GM18861 (cell line): ENCODE results near the gene ACTA2.
"Not testable (repeated sequence)": the region's sequence is repeated elsewhere in the genome, so short reads cannot be mapped to it uniquely, and the experiment has no call there.

Source experiments
- ATAC-seq: cut with Tn5 transposase; IDR thresholded peaks from one replicate; pipeline ENCODE4 v1.9.1; 2021; ENCODE audit not compliant: unreplicated experiment

ACTA2 gene

DNA sequence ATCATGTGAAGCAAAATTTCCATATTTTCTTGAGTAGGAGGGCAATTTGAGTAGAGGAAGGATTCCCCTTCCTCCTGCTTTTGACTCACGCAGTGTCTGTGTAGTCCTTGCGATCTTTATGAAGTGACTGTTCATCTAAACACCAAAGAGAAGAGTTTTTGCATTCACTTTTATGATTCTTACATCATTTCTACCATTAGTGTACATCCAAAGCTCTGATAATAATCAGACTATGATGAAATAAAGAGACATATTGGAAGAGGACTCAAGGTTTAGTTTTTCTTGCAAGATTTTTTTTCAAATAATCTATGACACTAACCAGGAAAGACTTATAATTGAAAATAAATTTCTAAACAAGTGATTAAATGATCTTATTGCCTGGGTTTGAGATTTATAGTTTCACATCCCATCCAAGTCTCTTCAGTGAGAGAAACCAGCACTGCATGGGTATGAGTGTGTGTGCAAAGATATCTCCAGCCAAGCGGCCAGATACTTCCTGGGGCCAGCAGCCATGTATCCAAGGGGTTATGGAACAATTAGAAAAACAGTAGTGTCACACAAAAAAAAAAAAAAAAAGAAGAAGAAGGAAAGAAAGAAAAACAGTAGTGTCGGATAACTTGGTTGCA lies 2.0 kb upstream of the ACTA2 start:
- no peak for ATAC-seq

DNA sequence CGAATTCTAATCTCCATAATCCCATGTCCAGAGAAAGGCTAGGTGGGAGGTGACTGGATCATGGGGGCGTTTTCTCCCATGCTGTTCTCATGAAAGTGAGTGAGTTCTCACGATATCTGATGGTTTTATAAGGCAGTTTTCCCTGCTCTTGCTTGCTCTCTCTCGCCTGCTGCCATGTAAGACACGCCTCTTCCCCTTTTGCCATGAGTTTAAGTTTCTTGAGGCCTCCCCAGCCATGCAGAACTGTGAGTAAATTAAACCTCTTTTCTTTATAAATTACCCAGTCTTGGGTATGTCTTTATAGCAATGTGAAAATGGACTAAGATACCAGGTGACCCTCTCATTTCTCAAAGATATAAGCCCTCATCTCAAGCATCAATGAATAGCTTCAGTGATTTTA lies 1.1 kb upstream of the ACTA2 start:
- ATAC-seq: no peak

DNA sequence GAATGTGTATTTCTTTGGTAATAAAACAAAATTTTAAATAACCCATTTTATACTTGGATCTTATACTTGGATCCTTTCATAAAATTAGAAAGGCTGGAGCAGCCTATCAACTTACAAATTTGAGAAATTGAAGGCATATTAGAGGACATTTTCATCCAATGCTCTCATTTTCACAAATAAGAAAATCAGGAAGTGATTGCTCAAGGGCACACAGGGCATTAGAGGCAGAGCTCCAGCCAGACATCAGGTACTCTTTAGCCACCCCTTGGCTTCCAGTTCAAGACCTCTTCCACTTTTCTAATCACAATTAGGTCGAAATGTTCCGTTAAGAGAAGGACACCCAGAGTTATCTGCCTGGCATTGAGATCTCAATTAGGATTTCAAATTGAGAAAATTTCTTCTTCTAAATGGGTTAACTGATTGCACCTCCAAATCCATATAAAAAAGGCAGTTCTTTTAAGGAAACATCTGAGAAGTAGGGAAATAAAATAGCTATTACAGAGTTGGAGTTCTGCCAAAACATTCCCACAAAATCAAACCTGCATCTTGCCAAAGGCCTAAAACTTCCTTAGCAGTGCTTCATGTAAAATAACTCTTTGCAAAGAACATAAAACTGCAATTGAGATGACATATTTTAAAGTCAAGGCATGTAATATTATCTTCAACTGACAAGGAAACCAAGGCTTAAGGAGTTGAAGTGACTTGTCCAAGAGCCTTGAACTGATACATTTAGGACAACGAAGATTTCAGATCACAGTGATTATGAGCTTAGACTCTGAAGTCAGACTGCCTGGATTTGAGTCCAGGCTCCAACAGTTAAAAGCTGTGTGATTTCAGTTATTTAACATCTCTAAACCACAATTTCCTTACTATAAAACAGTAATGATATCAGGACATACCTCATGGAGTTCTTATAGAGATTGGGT lies 2.4 kb downstream of the ACTA2 start:
- ATAC-seq: no peak

DNA sequence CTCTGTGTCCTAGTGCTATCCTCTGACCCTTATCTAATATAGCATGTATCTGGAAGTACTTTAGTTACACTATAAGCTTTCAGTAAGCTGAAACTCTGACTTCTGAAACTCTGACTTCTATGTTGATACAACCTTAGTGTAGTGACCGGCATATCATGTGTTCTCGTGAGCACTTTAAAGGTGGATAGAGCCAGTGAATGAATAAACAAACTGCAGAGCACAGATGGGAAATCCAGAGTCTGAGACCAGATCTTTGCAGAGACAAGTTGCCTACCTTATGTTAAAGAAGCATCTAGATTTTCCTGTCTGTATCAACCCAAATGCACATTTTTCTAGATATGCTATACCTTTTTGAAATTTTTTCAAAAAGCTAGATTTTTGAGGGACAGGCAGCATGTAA lies 3.5 kb downstream of the ACTA2 start:
- ATAC-seq: no peak

DNA sequence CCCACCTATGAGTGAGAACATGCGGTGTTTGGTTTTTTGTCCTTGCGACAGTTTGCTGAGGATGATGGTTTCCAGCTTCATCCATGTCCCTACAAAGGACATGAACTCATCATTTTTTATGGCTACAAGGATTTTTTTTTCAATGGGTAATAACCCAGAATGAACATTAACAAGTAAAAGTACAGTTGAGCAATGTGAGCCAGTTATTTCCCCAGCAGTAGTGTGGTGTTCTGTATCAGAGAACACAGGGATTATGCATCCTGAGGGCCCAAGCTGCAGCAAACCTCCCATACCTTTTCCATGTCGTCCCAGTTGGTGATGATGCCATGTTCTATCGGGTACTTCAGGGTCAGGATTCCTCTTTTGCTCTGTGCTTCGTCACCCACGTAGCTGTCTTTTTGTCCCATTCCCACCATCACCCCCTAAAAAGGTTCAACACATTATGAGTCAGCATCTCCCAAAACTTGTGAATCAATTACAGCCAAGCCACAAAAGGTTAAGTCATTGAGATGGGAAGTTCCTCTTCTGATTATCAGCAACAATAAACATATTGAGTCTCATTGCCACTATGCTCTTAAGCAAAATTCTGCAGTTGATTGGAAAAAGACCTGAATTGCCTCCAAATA lies 5.5 kb downstream of the ACTA2 start:
- ATAC-seq: no peak

DNA sequence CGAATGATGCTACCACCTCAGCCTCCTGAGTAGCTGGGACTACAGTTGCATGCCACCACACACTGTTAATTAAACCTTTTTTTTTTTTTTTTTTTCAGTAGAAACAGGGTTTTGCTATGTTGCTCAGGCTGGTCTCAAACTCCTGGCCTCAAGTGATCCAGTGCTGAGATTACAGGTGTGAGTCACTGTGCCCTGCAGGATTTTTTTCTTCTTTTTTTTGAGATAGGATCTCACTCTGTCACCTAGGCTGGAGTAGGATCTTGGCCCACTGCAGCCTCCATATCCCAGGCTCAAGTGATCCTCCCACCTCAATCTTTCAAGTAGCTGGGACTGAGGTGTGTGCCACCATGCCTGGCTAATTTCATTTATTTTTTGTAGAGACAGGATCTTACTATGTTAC lies 6.4 kb downstream of the ACTA2 start:
- ATAC-seq: no peak

DNA sequence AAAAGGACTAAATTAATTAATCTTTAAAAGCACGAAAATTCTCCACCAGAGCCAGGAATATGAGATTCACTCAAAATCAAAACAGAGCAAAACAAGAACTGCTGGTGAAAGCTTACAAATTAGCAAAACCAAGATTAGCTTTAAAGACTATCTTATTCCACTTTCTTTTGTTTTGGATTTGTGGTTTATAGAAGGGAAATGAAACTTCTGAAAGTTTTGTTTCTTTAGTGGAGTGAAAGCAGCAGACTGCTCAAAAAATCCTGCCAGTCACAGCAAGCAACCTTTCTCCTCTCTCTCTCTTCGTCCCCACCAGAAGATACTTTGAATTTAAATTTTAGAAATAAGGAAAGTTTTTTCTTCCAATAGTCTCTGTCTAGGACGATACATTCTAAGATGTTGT lies 7.8 kb downstream of the ACTA2 start:
- no peak for ATAC-seq

DNA sequence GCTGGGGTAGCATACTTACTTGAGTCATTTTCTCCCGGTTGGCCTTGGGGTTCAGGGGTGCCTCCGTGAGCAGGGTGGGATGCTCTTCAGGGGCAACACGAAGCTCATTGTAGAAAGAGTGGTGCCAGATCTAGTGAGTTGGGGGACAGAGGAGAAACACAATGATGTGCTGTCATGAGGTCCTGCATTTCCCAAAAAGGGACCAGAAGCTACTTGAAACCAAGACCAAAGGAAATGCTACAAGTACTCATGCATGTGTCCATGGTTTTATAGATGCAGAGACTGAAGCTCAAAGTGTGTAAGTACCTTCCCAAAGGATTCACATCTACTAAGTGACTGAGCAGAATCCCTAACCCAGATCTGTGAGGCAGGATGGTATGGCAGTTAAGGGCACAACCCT lies 8.8 kb downstream of the ACTA2 start:
- ATAC-seq: no peak

DNA sequence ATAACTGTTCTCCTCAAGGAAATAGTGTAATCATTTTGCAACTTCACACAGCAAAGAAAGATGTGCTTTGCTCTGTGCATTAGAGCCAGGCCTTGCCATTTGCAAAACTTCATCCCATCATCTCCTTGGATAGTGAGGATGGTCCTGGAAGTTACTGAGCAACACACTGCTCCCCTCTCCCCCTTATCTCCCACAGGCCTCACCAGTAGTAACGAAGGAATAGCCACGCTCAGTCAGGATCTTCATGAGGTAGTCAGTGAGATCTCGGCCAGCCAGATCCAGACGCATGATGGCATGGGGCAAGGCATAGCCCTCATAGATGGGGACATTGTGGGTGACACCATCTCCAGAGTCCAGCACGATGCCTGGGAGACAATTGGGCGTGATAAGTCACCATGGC lies 11.5 kb downstream of the ACTA2 start:
- no peak for ATAC-seq

DNA sequence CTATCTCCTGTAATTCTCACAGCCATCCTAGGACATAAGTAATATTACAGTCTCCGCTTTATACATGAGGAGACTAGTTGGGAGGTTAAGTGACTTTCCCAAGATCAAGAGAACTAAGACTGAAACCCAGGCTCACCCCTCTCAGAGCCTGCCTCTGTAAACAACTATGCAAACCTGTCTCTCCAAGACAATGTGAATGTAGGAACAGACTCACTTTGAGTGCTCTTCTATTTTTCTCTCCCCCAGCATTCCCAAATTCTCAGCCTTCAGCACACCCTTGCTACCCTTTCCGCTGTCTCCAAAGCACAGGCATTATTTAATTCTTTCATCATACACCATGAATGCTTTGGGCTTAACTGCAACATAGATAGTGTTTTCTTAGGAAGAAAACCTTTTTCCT lies 13.6 kb downstream of the ACTA2 start:
- ATAC-seq: no peak

DNA sequence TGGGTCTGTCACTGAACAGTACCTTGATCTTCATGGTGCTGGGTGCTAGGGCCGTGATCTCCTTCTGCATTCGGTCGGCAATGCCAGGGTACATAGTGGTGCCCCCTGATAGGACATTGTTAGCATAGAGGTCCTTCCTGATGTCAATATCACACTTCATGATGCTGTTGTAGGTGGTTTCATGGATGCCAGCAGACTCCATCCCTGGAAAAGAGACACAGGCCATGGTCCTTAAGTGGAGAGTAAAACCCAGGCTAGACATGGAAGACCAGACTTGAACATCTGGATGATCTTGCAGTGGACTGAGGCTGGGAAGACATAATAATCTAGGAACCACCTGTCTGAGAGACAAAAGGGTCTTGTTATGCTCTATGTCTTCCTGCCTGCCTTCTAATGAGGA lies 14.5 kb downstream of the ACTA2 start:
- no peak for ATAC-seq

DNA sequence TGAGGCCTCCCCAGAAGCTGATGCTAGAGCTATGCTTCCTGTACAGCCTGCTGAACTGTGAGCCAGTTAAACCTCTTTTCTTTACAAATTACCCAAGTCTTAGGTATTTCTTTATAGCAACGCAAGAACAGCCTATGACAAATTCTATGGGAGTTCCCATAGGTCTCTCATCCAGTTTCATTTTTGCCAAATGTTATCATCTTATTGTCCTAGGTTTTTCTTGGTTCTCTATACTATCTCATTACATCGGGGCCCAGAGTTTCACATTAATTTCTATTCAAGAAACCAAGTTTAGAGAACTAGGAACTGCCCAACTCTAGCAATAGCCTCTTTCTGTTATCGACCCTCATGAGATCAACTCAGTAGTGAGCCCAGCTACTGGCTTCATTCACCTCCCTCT lies 15.9 kb downstream of the ACTA2 start:
- no peak for ATAC-seq

DNA sequence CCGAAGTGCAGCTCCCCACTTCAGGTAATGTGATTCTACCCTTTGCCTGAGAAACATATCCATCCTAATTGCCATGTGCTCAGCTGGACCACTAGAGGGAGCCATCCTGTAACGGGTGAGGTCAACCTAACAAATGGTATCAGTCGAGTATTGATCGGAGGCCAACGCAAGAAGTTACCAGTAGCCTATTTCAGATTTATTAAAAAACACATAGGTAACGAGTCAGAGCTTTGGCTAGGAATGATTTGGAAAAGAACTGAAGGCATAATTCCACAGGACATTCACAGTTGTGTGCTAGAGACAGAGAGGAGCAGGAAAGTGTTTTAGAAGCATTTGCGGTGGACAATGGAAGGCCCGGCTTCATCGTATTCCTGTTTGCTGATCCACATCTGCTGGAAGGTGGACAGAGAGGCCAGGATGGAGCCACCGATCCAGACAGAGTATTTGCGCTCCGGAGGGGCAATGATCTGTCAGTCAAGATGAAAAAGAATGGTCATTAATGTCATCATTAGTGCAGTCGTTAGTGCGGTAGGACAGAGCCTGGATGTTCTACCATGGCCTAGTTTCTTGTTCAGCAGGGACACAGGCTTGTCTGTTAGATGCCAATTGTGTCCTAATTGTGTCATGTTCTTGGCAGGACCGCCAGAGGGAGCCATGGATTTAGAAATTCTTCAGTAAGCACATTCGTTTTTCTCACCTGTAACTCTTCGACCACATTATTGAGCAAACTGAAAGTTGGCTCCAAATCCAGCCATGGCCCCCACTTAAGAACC lies 17.5 kb downstream of the ACTA2 start:
- no peak for ATAC-seq

DNA sequence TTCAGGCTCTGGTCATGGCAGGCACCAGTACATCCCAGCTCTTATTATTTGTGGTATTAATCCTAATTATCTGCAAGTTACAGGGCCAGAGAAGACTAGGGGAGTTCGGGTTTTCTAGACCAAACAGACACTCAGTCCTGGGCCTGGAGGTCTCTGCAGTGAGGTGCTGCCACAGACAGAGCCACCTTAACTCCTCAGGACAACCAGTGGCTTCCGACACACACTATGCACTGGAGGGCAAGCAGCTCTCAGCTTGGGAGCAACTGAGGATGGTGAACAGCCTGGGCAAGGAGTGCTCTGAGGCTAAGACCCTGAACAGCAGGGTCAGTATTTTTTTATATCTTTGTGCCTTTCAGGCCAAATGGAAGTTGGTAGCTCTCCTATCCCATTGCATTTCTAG lies 19.0 kb downstream of the ACTA2 start:
- ATAC-seq: no peak

DNA sequence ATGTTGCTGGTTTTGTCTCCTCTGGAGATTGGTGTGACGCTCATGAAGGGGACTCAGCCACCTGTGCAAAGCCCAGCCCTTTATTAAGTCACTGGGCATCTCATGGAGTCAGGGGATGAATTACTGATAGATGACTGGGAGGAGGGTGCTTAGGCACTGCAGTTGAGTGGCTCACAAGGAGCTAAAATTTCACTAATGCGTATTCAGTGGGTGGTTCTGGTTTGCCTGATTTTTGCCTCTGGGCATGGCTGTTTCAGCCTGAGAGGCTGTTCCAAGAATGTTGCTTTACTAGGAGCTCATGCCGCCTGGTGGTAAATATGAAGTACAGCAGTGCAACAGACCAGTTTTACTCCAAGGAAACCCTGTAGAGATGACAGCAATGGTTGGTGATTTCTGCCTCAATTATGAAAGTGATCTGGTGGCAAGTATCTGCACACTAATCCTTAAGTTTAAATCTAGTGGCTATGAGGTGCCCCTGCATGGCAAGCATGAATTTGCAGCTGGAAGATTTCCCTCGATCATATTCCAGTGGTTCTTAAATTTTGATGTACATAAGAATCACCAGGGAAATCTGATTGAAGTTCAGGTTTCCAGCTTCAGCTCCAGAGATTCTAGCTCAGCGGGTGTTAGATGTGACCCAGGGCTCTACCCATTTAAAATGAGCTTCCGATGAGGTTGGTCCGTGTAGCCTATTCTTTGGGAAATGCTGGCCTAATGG lies 19.9 kb downstream of the ACTA2 start:
- ATAC-seq: no peak

DNA sequence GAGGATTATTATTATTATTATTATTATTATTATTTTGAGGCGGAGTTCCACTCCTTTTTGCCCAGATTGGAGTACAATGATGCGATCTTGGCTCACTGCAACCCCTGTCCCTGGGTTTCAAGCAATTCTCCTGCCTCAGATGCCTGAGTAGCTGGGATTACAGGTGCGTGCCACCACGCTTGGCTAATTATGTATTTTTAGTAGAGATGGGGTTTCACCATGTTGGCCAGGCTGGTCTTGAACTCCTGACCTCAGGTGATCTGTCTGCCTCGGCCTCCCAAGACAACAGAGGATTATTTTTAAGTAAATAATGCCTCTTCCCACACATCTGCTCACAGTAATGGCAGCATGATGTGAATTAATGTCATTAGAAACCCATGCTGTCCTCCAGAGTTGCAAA lies 20.5 kb downstream of the ACTA2 start:
- not testable (repeated sequence) for ATAC-seq

DNA sequence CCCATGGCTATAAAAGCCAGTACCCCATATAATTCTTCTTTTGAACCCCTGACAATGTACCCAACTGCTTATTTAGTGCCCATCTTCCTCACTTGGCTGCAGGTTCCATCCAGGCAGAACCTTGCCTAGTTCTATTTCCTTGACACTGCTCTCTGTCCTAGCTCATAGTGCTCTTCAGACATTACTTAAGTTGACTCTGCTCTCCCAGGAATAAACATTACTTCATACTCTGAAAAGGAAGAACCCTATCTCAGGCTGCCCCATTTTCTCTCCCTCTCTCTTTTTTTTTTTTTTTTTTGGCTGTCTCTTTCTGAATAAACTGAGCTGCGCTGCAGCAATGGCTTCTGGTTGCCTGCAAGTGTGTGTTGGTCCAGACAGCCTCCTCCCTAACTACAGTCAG lies 21.0 kb downstream of the ACTA2 start:
- no peak for ATAC-seq

DNA sequence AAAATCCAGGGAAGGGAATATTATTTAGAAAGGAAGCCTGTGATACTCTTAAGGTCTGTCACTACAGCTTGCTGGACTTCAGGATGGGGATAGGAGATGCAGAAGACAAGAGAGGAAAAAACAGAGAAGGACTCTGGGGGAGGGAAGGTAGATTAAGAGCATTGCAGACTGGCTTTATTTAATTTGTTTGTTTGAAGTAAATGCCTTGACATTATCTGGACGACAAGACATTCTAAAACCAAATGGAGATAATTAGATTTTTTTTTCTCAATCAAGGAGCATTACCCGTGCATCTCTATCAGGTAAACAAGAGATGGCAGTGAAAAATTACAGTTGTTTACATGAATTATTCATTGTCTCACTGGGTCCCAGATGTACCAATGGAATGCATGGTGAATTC lies 24.3 kb downstream of the ACTA2 start:
- no peak for ATAC-seq

DNA sequence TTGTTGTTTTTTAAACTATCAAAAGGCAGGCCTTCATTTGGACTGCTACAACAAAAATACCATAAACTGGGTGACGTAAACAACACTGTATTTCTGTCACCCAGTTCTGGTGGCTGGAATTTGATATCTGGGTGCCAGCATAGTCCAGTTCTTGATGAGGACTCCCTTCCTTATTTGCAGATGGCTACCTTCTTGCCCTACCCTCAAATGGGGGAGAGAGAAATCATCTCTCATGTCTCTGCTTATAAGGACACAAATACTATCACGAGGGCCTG lies 25.2 kb downstream of the ACTA2 start:
- ATAC-seq: no peak

DNA sequence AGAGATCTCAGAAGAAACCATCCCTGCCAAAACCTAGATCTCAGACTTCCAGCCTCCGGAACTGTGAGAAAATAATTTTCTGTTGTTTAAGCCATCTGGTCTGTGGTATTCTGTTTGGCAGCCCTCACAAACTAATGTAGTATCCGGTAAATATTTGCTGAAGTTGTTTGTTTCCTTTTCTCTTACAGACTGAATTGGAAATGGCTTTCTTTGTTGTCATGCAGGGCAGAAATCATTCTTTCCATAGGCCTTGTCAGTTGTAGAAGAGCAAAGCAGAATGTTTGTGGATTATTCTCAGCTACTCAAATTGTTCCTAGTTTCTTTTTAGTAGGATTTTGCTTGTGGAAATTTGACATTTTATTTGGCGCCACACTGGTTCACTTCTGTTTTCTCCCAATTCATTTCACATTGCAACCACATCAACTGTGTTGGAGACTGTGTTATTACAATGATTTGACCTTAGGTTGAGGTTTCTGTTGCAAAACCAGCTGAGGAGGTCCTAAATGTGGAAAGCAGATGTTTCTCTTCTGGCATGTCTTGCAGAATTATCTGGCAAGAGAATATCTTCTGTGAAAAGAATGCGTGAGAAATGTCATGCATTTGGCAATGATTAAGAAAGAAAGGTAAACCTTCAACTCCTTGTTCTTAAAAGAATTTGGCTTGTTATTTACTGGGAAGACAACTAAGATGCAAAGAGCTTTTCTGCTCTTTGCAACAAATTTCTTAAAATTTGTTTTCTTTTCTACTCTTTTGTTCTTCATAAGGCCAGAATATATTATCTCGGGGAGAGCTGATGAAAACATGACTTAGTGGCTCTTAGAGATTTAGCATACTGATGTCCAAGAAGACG lies 25.8 kb downstream of the ACTA2 start:
- ATAC-seq: no peak
